Central memory CD8-positive, alpha-beta T cell (primary cell): ENCODE measurements around the gene ANKMY2.

Experiments used
- ATAC-seq: fragments of 150-1000 bp; cut with Tn5 transposase; replicated peaks from 2 replicates; pipeline ENCODE4 v1.10.0; 2022; ENCODE audit warnings: mild to moderate bottlenecking, moderate FRiP score, moderate number of reproducible peaks; ENCODE audit not compliant: poor library complexity, severe bottlenecking; ENCODE audit errors: extremely low read depth
- DNase-seq, 2 donors: peaks; one replicate each; pipeline ENCODE4 v3.0.0; 2021; ENCODE audit warnings: low spot score in 2 of 2
- H3K27ac Mint-ChIP-seq: one replicate; pipeline ENCODE4 v1.8.0; 2022; ENCODE audit warnings: low read depth, mild to moderate bottlenecking, moderate library complexity, mixed read lengths
- H3K27me3 Mint-ChIP-seq: one replicate; pipeline ENCODE4 v1.8.0; 2022; ENCODE audit warnings: mixed read lengths
- H3K36me3 Mint-ChIP-seq: one replicate; pipeline ENCODE4 v1.8.0; 2022; ENCODE audit warnings: mild to moderate bottlenecking, moderate library complexity, mixed read lengths; ENCODE audit not compliant: insufficient read depth
- H3K4me1 Mint-ChIP-seq: one replicate; pipeline ENCODE4 v1.8.0; 2022; ENCODE audit warnings: mixed read lengths
- H3K4me3 Mint-ChIP-seq: one replicate; pipeline ENCODE4 v1.8.0; 2022; ENCODE audit warnings: mild to moderate bottlenecking, moderate library complexity, mixed read lengths
- H3K9me3 Mint-ChIP-seq: one replicate; pipeline ENCODE4 v1.8.0; 2022; ENCODE audit warnings: mixed read lengths

ANKMY2 gene

DNA sequence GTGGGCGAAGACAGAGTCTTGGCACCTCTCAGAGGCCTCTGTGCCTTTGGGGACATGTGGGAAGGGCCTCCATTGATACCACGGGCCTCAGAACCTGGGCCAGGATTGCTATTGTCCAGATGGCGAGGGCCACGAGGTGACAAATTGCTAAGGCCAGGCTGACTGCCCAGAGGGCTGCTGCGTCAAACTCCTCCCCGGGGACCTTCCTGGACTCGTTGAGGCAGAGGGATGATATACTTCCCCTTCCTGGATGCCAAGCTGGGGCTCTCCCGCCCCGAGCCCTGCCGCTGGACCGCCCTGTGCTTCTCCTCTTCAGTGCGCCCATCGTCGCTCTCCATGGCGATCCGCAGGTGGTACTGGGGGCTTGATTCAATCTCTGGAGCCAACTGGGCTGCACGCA is 60.0 kb downstream of the ANKMY2 start:
- Mint-ChIP-seq H3K4me1 (no peaks in the 10 kb centered on the region), H3K27me3 (peaks cover 32% of the 10 kb centered on the region), H3K36me3 (no peaks in the 10 kb centered on the region), H3K9me3 (no peaks in the 10 kb centered on the region), H3K4me3 (no peak overlapping the region), H3K27ac (no peak overlapping the region)
- ATAC-seq (no peak), DNase-seq (no peak)

DNA sequence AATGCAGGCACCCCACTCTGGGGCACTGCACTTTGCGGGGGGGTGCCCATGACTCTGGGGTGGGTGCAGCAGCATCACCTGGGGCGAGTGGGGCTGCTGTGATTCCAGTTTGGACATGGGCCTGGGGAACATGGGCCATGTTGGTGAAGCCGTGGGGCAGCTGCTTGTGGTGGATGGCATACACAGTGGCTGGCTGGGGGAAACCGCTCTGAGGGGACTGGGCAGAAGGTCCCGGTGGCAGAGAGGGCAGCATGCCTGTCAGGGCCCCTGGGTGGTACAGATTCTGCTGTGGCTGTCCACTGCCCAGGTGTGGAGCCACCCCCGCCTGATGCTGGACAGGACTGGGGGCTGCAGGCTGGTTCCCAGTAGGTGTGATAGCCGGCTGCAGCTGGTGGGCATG is 61.7 kb downstream of the ANKMY2 start:
- no peak overlapping the region for H3K4me3 Mint-ChIP-seq
- ATAC-seq (no peak), DNase-seq (no peak)
- H3K9me3 Mint-ChIP-seq: no peaks in the 10 kb centered on the region
- H3K27me3 Mint-ChIP-seq: peaks cover 38% of the 10 kb centered on the region
- H3K27ac Mint-ChIP-seq: no peak overlapping the region
- H3K36me3 Mint-ChIP-seq: no peaks in the 10 kb centered on the region
- no peaks in the 10 kb centered on the region for H3K4me1 Mint-ChIP-seq

GRCh38 chr7:16581286-16581685 is 64.3 kb downstream of the ANKMY2 start:
- H3K27ac Mint-ChIP-seq: no peak overlapping the region
- H3K9me3 Mint-ChIP-seq: no peaks in the 10 kb centered on the region
- no peak for ATAC-seq
- no peaks in the 10 kb centered on the region for H3K4me1 Mint-ChIP-seq
- peaks cover 41% of the 10 kb centered on the region for H3K27me3 Mint-ChIP-seq
- no peak overlapping the region for H3K4me3 Mint-ChIP-seq
- H3K36me3 Mint-ChIP-seq: no peaks in the 10 kb centered on the region
- no peak for DNase-seq

GRCh38 chr7:16579216-16579615 is 66.3 kb downstream of the ANKMY2 start:
- DNase-seq (no peak), ATAC-seq (no peak)
- no peaks in the 10 kb centered on the region for H3K9me3 Mint-ChIP-seq
- H3K4me3 Mint-ChIP-seq: no peak overlapping the region
- H3K27me3 Mint-ChIP-seq: peaks cover 21% of the 10 kb centered on the region
- no peaks in the 10 kb centered on the region for H3K4me1 Mint-ChIP-seq
- H3K27ac Mint-ChIP-seq: no peak overlapping the region
- no peaks in the 10 kb centered on the region for H3K36me3 Mint-ChIP-seq

DNA sequence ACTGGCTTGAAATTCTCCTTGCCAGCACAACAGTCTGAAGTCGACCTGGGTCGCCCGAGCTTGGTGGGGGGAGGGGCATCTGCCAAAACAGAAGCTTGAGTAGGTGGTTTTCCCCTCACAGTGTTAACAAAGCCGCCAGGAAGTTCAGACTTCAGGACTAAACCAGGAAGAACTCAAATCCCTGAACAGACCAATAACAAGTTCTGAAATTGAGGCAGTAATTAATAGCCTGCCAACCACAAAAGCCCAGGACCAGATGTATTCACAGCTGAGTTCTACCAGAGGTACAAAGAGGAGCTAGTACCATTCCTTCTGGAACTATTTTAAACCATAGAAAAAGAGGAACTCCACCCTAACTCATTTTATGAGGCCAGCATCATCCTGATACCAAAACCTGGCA is 73.6 kb downstream of the ANKMY2 start:
- Mint-ChIP-seq H3K4me3 (no peak overlapping the region), H3K9me3 (no peaks in the 10 kb centered on the region), H3K4me1 (no peaks in the 10 kb centered on the region), H3K27ac (no peak overlapping the region), H3K36me3 (no peaks in the 10 kb centered on the region), H3K27me3 (peaks cover 36% of the 10 kb centered on the region)
- ATAC-seq (no peak), DNase-seq (no peak)

DNA sequence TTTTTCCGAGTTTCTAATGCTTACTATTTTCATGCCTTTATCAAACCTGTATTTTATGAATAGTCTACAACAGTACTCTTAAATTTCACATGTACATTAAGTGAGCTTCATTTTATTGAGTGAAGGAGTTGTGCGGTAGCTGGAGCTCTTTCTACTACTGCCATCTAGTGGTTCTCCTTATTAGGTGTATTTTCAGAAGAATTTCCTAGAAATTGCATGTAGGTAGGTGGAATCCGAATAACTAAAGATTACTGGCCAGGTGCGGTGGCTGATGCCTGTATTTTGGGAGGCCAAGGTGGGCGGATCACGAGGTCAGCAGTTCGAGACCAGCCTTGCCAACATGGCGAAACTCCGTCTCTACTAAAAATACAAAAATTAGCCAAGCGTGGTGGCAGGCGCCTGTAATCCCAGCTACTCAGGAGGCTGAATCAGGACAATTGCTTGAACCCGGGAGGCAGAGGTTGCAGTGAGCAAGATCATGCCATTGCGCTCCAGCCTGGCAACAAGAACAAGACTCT is 80.6 kb downstream of the ANKMY2 start:
- H3K27ac Mint-ChIP-seq: no peak overlapping the region
- no peak overlapping the region for H3K4me3 Mint-ChIP-seq
- no peaks in the 10 kb centered on the region for H3K9me3 Mint-ChIP-seq
- peaks cover 6% of the 10 kb centered on the region for H3K4me1 Mint-ChIP-seq
- DNase-seq (no peak), ATAC-seq (peak; percentile 59)
- H3K27me3 Mint-ChIP-seq: peaks cover 13% of the 10 kb centered on the region
- H3K36me3 Mint-ChIP-seq: no peaks in the 10 kb centered on the region

DNA sequence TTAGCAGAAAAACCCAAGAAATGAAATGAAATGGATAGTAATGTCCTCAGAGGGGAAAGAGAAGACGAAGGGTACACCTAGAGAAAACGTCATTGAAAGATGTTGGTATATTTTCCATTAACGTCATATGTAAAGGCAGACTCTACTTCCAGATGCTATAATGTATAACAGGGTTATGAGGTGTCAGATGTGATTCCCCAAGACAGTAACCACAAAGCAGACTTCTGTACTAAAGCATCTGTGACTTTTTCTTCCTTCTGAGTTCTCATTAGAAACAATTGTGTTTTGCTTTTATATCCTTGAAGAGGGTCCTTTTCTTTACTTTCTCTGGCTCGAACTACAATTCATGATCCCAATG is 81.6 kb downstream of the ANKMY2 start:
- DNase-seq: no peak
- no peaks in the 10 kb centered on the region for H3K9me3 Mint-ChIP-seq
- peaks cover 6% of the 10 kb centered on the region for H3K4me1 Mint-ChIP-seq
- no peaks in the 10 kb centered on the region for H3K36me3 Mint-ChIP-seq
- no peak overlapping the region for H3K4me3 Mint-ChIP-seq
- no peak overlapping the region for H3K27ac Mint-ChIP-seq
- peak; percentile 31 for ATAC-seq
- peaks cover 12% of the 10 kb centered on the region for H3K27me3 Mint-ChIP-seq

DNA sequence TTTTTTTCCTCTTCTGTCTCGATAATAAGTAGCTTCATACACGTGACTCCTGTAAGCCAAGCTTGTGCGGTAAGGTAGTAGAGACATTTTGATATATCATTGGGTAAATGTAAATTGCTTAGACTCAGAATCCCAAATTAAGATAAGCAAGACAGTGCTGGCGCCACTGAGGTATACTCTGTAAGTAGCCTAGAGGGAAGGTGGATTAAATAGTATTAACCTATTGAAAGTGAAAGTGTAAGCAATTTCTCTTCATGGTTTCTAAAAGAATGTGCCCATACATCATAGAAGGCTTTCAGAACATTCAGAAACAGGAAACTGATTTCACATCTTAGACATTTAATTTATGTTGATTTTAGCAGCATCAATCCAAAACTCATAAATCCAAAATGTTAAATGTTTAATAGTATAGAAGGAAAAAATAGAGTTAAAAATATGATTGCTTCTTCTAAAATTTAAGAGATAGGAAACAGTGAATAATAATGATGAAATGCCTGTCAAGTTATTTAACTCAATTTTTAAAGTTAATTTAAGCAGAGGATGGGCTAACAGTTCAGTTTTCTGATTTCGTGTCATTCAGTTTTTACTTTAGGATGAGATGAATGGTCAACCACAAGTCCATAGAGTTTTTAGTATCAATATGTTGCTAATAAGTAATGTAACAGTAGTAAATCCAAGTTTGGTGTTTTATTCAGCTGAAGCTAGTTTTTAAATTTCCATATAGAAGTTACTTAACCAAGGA is 82.1 kb downstream of the ANKMY2 start:
- no peaks in the 10 kb centered on the region for H3K9me3 Mint-ChIP-seq
- no peak for DNase-seq
- H3K36me3 Mint-ChIP-seq: no peaks in the 10 kb centered on the region
- peaks cover 6% of the 10 kb centered on the region for H3K4me1 Mint-ChIP-seq
- peak overlapping the region; percentile 57 for H3K4me3 Mint-ChIP-seq
- ATAC-seq: peak; percentile 49
- H3K27ac Mint-ChIP-seq: peak overlapping the region; percentile 22
- peaks cover 7% of the 10 kb centered on the region for H3K27me3 Mint-ChIP-seq

- peak overlapping the region; percentile 22 for H3K27ac Mint-ChIP-seq
- no peak for DNase-seq
- no peaks in the 10 kb centered on the region for H3K27me3 Mint-ChIP-seq
- no peaks in the 10 kb centered on the region for H3K9me3 Mint-ChIP-seq
- no peak for ATAC-seq
- peaks cover 6% of the 10 kb centered on the region for H3K4me1 Mint-ChIP-seq
- H3K4me3 Mint-ChIP-seq: peak overlapping the region; percentile 57
- H3K36me3 Mint-ChIP-seq: no peaks in the 10 kb centered on the region
Measured at GRCh38 chr7:16562456-16563220, 82.9 kb downstream of the ANKMY2 start.

- Mint-ChIP-seq H3K27ac (no peak overlapping the region), H3K4me3 (no peak overlapping the region), H3K36me3 (no peaks in the 10 kb centered on the region), H3K27me3 (no peaks in the 10 kb centered on the region), H3K4me1 (peaks cover 6% of the 10 kb centered on the region), H3K9me3 (no peaks in the 10 kb centered on the region)
- ATAC-seq: no peak
- DNase-seq: no peak
Measured at GRCh38 chr7:16561943-16562342, 83.6 kb downstream of the ANKMY2 start.

- no peaks in the 10 kb centered on the region for H3K36me3 Mint-ChIP-seq
Measured at GRCh38 chr7:16559497-16560179, 85.9 kb downstream of the ANKMY2 start.

GRCh38 chr7:16558761-16559302 is 86.7 kb downstream of the ANKMY2 start:
- no peak overlapping the region for H3K4me3 Mint-ChIP-seq

More at GRCh38 chr7:16559497-16560179, 85.9 kb downstream of the ANKMY2 start:
- Mint-ChIP-seq H3K4me3 (no peak overlapping the region), H3K4me1 (peaks cover 3% of the 10 kb centered on the region), H3K27me3 (peaks cover 4% of the 10 kb centered on the region), H3K9me3 (no peaks in the 10 kb centered on the region), H3K27ac (no peak overlapping the region)
- DNase-seq: no peak
- ATAC-seq: no peak

More at GRCh38 chr7:16558761-16559302, 86.7 kb downstream of the ANKMY2 start:
- DNase-seq (no peak), ATAC-seq (no peak)
- H3K4me1 Mint-ChIP-seq: no peaks in the 10 kb centered on the region
- no peak overlapping the region for H3K27ac Mint-ChIP-seq
- peaks cover 13% of the 10 kb centered on the region for H3K27me3 Mint-ChIP-seq
- H3K36me3 Mint-ChIP-seq: no peaks in the 10 kb centered on the region
- H3K9me3 Mint-ChIP-seq: no peaks in the 10 kb centered on the region
